Stimulated activated naive CD8-positive, alpha-beta T cell treated with anti-CD3 and anti-CD28 coated beads, Interleukin-15, Interleukin-2, amounts not matched to agents 100 U/mL and 50 U/mL, for 24 hours (primary cell): ENCODE results near the gene PAK4.

Experiments used
- ATAC-seq: fragments of 150-1000 bp; cut with Tn5 transposase; one replicate; pipeline ENCODE4 v1.10.0; 2021
- DNase-seq: peaks from one replicate; pipeline ENCODE4 v3.0.0; 2021

PAK4 gene

GRCh38 chr19:39165857-39166256 lies 40.3 kb downstream of the PAK4 start:
- no peak for ATAC-seq
- no peak for DNase-seq

GRCh38 chr19:39166571-39167391 lies 41.2 kb downstream of the PAK4 start:
- ATAC-seq (no peak), DNase-seq (no peak)

- ATAC-seq = no peak
- DNase-seq = no peak
These were observed 42.1 kb downstream of the PAK4 start for GRCh38 chr19:39167461-39168257.

GRCh38 chr19:39168258-39169142 lies 42.9 kb downstream of the PAK4 start:
- ATAC-seq = no peak
- no peak for DNase-seq

GRCh38 chr19:39169143-39169810 lies 43.7 kb downstream of the PAK4 start:
- ATAC-seq (no peak), DNase-seq (no peak)

GRCh38 chr19:39170386-39171231 lies 45.0 kb downstream of the PAK4 start:
- DNase-seq (no peak), ATAC-seq (no peak)

GRCh38 chr19:39171479-39172465 lies 46.2 kb downstream of the PAK4 start:
- DNase-seq = no peak

GRCh38 chr19:39172700-39173501 lies 47.3 kb downstream of the PAK4 start:
- ATAC-seq = no peak
- DNase-seq = no peak

More at GRCh38 chr19:39171479-39172465, 46.2 kb downstream of the PAK4 start:
- ATAC-seq = no peak

- no peak for DNase-seq
- ATAC-seq = no peak
These were observed 48.0 kb downstream of the PAK4 start for GRCh38 chr19:39173502-39173991.

GRCh38 chr19:39174142-39174541 lies 48.6 kb downstream of the PAK4 start:
- DNase-seq = no peak
- ATAC-seq = no peak

- DNase-seq (no peak), ATAC-seq (no peak)
These were observed 49.3 kb downstream of the PAK4 start for GRCh38 chr19:39174558-39175544.

- ATAC-seq (no peak), DNase-seq (no peak)
These were observed 50.0 kb downstream of the PAK4 start for GRCh38 chr19:39175564-39175963.

- no peak for ATAC-seq
These were observed 51.6 kb downstream of the PAK4 start for GRCh38 chr19:39177110-39177699.

GRCh38 chr19:39177736-39178135 lies 52.1 kb downstream of the PAK4 start:
- ATAC-seq = no peak
- no peak for DNase-seq

More at GRCh38 chr19:39177110-39177699, 51.6 kb downstream of the PAK4 start:
- DNase-seq = no peak

- DNase-seq = no peak
- ATAC-seq = no peak
These were observed 52.9 kb downstream of the PAK4 start for GRCh38 chr19:39178296-39179006.

- no peak for ATAC-seq
These were observed 54.2 kb downstream of the PAK4 start for GRCh38 chr19:39179754-39180153.

More at GRCh38 chr19:39179754-39180153, 54.2 kb downstream of the PAK4 start:
- no peak for DNase-seq
